ENCODE measurements around the gene TAF1D. TPM values are rescaled to one million over a fixed set of nuclear protein-coding genes. Genes with fewer than 3 reads are reported as not detected.
"Not testable (repeated sequence)": the region's sequence is repeated elsewhere in the genome, so short reads cannot be mapped to it uniquely, and the experiment has no call there.

TAF1D gene
- total RNA-seq, 1 donor from 2014 or later, result 131 TPM

- no peak for DNase-seq (ENCODE audit: low spot score)
- TF ChIP-seq, protein P1, sequence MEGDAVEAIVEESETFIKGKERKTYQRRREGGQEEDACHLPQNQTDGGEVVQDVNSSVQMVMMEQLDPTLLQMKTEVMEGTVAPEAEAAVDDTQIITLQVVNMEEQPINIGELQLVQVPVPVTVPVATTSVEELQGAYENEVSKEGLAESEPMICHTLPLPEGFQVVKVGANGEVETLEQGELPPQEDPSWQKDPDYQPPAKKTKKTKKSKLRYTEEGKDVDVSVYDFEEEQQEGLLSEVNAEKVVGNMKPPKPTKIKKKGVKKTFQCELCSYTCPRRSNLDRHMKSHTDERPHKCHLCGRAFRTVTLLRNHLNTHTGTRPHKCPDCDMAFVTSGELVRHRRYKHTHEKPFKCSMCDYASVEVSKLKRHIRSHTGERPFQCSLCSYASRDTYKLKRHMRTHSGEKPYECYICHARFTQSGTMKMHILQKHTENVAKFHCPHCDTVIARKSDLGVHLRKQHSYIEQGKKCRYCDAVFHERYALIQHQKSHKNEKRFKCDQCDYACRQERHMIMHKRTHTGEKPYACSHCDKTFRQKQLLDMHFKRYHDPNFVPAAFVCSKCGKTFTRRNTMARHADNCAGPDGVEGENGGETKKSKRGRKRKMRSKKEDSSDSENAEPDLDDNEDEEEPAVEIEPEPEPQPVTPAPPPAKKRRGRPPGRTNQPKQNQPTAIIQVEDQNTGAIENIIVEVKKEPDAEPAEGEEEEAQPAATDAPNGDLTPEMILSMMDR (IDR thresholded peaks at IDR 0.05; ENCODE audit: unreplicated experiment), result no peak
- Mint-ChIP-seq H3K27me3 (ENCODE audit: unreplicated experiment) (no peaks in the 10 kb centered on the region), H3K27ac (ENCODE audit: unreplicated experiment) (no peak overlapping the region), H3K36me3 (ENCODE audit: low read depth, unreplicated experiment) (peaks cover 14% of the 10 kb centered on the region), H3K4me1 (ENCODE audit: unreplicated experiment) (peaks cover 25% of the 10 kb centered on the region), H3K4me3 (ENCODE audit: unreplicated experiment) (peak overlapping the region; percentile 96), H3K9me3 (ENCODE audit: unreplicated experiment) (no peaks in the 10 kb centered on the region)
These were observed 42.1 kb upstream of the TAF1D start for GRCh38 chr11:93783362-93783761.

GRCh38 chr11:93775289-93775688 lies 34.0 kb upstream of the TAF1D start:
- peaks cover 5% of the 10 kb centered on the region for H3K4me1 Mint-ChIP-seq (ENCODE audit: unreplicated experiment)
- no peak overlapping the region for H3K4me3 Mint-ChIP-seq (ENCODE audit: unreplicated experiment)
- TF ChIP-seq, protein P1 (IDR thresholded peaks at IDR 0.05; ENCODE audit: unreplicated experiment), result peak; percentile 31
- no peak overlapping the region for H3K27ac Mint-ChIP-seq (ENCODE audit: unreplicated experiment)
- peaks cover 8% of the 10 kb centered on the region for H3K36me3 Mint-ChIP-seq (ENCODE audit: low read depth, unreplicated experiment)
- H3K27me3 Mint-ChIP-seq (ENCODE audit: unreplicated experiment), result peaks cover 6% of the 10 kb centered on the region
- DNase-seq (ENCODE audit: low spot score), result peak; percentile 13
- H3K9me3 Mint-ChIP-seq (ENCODE audit: unreplicated experiment), result peaks cover 6% of the 10 kb centered on the region

DNA sequence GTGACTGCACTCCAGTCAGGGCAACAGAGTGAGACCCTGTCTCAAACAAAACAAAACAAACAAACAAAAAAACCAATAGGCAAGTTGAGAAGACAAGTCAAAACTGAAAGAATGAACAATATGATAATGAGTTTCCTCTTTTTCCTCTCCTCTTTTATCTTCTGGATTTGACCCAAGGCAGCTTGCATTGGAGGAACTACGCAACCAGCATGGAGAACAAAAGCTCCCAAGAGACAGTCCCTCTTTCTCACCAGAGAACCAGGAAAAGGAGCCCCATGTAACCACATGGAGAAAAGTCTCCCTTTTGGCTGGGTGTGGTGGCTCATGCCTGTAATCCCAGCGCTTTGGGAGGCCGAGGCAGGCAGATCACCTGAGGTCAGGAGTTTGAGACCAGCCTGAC lies 33.3 kb upstream of the TAF1D start:
- H3K36me3 Mint-ChIP-seq (ENCODE audit: low read depth, unreplicated experiment); H3K27me3 Mint-ChIP-seq (ENCODE audit: unreplicated experiment); H3K4me3 Mint-ChIP-seq (ENCODE audit: unreplicated experiment); DNase-seq (ENCODE audit: low spot score); H3K27ac Mint-ChIP-seq (ENCODE audit: unreplicated experiment); H3K9me3 Mint-ChIP-seq (ENCODE audit: unreplicated experiment): not testable (repeated sequence)
- H3K4me1 Mint-ChIP-seq (ENCODE audit: unreplicated experiment), result peaks cover 11% of the 10 kb centered on the region

DNA sequence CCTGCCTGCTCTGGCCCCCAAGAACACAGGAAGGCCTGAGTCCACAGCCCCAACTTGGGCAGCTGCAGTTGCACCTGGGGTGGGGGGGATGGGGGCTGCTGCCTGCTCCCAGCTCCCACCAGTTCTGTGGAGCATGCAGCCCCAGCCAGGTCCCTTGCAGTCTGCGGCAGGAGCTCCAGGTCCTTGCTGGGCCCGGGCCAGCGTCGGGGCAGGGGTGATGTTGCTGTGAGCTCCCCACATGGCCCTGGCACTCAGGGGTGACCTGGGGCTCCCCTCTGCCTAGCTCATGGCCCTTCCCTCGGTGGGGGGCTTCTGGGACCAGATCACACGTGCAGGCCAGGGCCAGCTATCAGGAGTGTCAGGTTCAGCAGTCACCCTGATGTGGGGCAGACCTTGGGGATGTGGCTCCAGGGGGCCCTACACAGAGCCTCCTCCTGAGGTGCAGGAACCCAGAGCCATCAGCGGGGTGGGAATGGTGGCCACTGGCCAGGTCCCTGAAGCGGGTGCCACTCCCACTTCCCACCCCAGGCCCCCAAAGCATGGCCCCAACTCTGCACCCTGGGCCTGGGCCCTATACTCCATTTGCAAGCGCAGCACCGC lies 32.4 kb upstream of the TAF1D start:
- H3K36me3 Mint-ChIP-seq (ENCODE audit: low read depth, unreplicated experiment), result peaks cover 8% of the 10 kb centered on the region
- peaks cover 6% of the 10 kb centered on the region for H3K27me3 Mint-ChIP-seq (ENCODE audit: unreplicated experiment)
- H3K4me3 Mint-ChIP-seq (ENCODE audit: unreplicated experiment), result no peak overlapping the region
- H3K4me1 Mint-ChIP-seq (ENCODE audit: unreplicated experiment), result peaks cover 11% of the 10 kb centered on the region
- DNase-seq (ENCODE audit: low spot score), result no peak
- no peak overlapping the region for H3K27ac Mint-ChIP-seq (ENCODE audit: unreplicated experiment)
- TF ChIP-seq, protein P1 (IDR thresholded peaks at IDR 0.05; ENCODE audit: unreplicated experiment), result no peak
- H3K9me3 Mint-ChIP-seq (ENCODE audit: unreplicated experiment), result peaks cover 6% of the 10 kb centered on the region

DNA sequence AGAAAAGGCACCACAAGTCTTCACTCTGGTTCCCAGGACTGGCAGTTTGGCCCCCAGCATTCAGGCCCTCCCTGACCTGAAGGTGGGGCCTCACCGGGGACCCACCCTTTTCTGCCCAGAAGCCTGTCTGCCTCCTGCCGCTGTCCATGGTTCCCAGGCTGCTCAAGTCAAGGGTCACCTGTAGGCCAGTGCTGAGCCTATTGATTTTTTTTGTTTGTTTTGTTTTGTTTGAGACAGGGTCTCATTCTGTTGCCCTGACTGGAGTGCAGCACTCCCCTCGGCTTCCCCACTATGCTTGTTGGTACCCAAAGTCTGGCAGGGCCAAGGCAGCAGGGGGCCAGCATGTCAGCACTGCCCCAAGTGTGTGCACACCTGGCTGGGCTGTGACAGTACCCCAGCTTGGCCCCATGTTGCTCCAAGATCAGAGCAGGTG lies 31.8 kb upstream of the TAF1D start:
- Mint-ChIP-seq H3K4me1 (ENCODE audit: unreplicated experiment) (peaks cover 16% of the 10 kb centered on the region), H3K4me3 (ENCODE audit: unreplicated experiment) (no peak overlapping the region), H3K36me3 (ENCODE audit: low read depth, unreplicated experiment) (peaks cover 14% of the 10 kb centered on the region), H3K9me3 (ENCODE audit: unreplicated experiment) (peaks cover 6% of the 10 kb centered on the region), H3K27ac (ENCODE audit: unreplicated experiment) (no peak overlapping the region), H3K27me3 (ENCODE audit: unreplicated experiment) (peaks cover 8% of the 10 kb centered on the region)
- TF ChIP-seq, protein P1 (IDR thresholded peaks at IDR 0.05; ENCODE audit: unreplicated experiment), result no peak
- no peak for DNase-seq (ENCODE audit: low spot score)
